GM18951 (cell line): ENCODE measurements around the gene RTN3.
"Not testable (repeated sequence)": the region's sequence is repeated elsewhere in the genome, so short reads cannot be mapped to it uniquely, and the experiment has no call there.

Source experiments
- POLR2A ChIP-seq: IDR thresholded peaks from 4 replicates; pipeline ENCODE4 v1.6.1; 2011; ENCODE audit warnings: mild to moderate bottlenecking; ENCODE audit not compliant: insufficient read length, insufficient read depth; ENCODE audit errors: extremely low read depth
- in situ Hi-C: fragments of 300-500 bp; cut with MboI; formaldehyde crosslinking; loops from one replicate; pipeline ENCODE4 v1.12.0; 2022; ENCODE audit warnings: low sequenced_read_pairs, mixed read lengths, inconsistent platforms; ENCODE audit not compliant: unreplicated experiment

The RTN3 gene

DNA sequence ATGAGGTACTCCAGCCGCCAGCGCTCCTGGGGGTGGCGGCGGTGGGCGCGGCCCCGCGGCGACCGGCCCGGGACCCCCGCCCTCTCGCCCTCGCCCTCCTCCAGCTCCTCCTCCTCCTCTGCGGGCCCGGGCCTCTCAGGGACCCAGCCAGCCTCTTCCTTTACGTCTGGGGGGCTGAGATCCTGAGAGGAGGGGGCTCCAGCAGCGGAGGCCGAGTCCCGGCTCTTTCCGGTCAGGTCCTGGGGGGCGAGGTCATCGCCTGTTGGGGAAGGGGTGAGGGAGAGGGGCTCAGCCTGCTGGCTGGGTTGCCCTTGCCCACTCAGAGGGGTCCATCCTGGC, 83.0 kb downstream of the RTN3 start:
- TF ChIP-seq POLR2A, result no peak
- in situ Hi-C loops, result no loop called here

DNA sequence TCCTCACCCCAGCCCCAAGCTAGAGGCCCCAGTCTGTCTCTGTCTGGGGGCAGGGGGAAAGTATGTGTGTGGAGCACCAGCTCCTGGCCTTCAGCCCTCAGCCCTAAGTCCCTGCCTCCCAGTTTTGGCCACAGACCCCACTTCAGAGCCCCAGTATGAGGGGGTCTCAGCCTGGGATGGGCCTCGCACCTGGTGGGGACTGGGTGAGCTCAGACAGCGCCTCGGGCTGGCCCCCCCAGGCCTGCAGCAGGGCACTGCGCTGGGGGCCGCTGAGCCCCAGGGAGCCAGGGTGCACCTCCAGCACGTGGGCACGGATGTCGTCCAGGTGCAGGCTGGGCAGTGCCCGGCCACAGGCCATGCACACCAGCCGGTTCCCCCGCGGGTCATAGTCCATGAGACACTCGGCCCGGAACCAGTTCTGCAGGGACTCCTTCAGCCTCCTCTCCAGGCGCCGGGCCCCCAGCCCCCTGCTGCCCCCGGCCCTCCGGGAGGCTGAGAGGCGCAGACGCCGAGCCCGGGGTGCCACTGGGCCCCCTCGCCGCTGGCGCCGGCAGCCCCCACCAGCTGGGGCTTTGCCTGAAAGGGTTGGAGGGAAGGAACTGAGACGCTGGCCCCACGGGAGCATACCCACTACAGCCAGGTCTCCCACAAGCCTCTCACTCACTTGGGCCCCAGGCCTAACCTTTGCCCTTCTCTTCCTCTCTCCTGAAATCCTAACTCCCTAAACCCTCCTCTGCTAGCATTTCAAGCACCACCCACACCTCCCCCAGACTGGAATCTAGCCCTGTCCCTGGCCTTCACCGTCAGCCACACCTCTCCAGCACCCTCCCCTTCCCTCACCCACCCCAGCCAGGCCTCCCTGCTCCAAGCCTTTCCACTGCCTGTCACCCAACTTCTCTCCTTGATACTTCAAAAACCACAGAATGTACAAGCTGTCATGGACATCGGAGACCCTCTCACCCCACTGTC, 83.7 kb downstream of the RTN3 start:
- TF ChIP-seq POLR2A, result no peak
- in situ Hi-C loops, result no loop called here

DNA sequence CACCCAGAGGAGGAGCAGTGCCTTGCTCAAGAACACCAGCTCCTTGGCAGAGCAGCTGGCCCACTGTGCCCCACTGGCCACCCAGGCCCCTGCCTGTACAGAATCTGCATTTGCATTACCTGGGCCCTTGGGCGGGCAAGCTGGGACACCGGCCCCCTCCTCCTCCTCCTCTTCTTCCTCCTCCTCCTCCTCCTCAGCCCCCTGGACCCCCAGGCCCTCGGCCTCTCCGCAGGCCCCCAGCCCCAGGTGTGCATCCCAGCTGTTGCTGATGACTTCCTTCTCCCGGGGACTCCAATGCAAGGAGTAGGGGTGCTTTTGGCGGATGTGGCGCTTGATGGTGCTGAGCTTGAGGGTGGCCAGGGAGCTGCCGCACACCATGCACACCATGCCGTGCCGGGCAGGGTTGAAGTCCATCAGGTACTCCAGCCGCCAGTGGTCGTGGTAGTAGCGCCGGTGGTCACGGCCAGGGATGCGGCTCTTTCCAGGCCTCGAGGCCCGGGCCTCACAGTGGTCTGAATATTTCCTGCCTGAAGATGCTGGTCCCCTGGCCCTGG, 84.5 kb downstream of the RTN3 start:
- TF ChIP-seq POLR2A, result no peak

DNA sequence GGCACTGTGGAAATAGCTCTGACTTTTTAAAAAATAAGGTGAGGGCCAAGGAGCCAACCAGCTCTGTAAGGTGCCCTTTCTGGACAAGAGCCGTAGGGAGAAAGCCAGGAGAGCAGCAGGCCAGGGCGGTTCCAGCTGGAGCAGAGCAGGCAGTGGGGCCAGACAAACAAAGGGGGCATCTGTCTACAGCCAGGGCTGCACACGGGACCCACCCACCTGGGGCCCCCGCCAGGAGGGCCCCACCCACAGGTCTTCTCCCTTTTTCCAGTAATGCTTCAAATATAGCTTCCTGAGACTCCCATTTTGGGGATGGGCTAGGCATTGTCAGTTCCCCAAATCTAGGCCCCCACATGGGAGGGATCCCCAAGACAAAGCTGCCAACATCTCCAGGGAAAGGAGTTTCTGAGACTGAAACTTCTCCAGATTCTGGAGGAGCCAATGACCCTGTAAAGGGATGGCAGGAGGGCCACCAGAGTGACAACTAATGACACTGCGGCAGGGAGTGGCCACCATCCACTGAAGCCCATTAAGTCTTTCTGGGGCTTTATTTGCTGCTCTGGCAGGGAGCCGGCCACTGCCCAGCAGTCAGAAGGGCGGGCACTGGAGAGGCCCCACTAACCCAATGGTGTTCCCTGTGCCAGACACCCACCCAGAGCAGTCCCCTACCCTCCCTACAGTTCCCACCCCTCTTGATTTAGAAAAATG, 85.4 kb downstream of the RTN3 start:
- TF ChIP-seq POLR2A, result no peak
- in situ Hi-C loops, result no loop called here

More for the DNA sequence above, 84.5 kb downstream of the RTN3 start:
- in situ Hi-C loops, result no loop called here

- in situ Hi-C loops, result no loop called here
- no peak for TF ChIP-seq POLR2A
Observed at GRCh38 chr11:63767267-63767564, 85.9 kb downstream of the RTN3 start.

GRCh38 chr11:63767565-63768236, 86.4 kb downstream of the RTN3 start:
- TF ChIP-seq POLR2A, result no peak
- in situ Hi-C loops, result no loop called here

- TF ChIP-seq POLR2A, result no peak
- in situ Hi-C loops, result no loop called here
Observed at GRCh38 chr11:63768237-63769041, 87.1 kb downstream of the RTN3 start, which contains the start of gene ZFTA. Gene ZFTA (minus strand): TSS chr11:63768775. CDS start chr11:63768622, 153 bp downstream.

- in situ Hi-C loops, result no loop called here
- TF ChIP-seq POLR2A, result peak; percentile 34
Observed at GRCh38 chr11:63769042-63769713, 87.9 kb downstream of the RTN3 start.

DNA sequence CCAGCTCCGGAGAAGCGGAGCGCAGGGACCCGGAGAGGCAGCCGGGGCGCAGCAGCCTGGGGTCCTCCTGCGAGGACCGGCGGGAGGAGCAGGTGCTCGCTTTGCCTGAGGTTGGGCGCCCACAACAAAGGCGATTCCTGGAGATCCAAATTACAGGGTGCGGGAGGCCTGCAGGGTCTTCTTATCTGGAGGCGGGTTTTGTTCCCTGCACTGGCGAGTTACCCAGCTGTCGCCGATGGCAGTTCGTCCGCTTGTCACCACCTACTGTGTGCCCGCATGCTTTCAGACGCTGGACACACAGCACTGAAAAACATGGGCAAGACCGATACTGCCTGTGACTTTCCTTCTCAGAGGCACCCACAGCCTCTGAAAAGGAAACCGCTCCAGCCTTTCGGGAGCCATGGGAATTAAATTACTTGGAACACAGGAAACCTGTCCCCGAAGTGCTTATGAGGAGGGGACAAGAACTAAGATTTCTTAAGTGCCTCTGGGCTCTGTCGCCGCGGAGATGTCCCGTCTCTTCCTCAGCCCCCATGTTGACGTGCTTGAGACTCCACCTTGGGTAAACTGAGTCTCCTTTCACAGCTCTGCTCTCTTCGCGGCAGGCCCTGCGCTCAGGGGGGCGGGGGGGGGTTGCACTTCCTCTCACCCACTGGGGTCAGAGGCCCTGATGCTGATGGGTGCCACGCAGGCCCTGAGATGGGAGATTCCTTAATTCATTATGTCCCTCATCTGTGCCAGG, 88.6 kb downstream of the RTN3 start:
- TF ChIP-seq POLR2A, result no peak
- in situ Hi-C loops, result no loop called here

DNA sequence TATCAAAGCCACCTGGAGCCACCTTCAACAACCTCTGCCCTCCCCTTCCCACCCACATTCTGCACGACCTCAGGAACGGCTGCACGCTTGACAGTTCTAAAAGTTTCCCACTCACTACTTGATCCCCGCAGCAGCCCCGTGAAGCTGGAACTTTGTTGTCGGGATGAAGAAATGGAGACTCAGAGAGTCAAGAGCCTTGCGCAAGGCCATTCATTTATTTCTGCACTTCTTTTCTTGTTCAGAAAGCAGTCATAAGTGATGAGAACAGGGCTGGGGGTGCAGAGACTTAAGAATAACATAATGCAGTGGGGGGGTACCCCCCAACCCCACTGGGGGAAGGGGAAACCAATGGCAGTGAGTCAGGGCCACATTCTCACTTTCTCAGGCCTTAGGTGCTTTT, 89.5 kb downstream of the RTN3 start:
- in situ Hi-C loops, result no loop called here
- no peak for TF ChIP-seq POLR2A

DNA sequence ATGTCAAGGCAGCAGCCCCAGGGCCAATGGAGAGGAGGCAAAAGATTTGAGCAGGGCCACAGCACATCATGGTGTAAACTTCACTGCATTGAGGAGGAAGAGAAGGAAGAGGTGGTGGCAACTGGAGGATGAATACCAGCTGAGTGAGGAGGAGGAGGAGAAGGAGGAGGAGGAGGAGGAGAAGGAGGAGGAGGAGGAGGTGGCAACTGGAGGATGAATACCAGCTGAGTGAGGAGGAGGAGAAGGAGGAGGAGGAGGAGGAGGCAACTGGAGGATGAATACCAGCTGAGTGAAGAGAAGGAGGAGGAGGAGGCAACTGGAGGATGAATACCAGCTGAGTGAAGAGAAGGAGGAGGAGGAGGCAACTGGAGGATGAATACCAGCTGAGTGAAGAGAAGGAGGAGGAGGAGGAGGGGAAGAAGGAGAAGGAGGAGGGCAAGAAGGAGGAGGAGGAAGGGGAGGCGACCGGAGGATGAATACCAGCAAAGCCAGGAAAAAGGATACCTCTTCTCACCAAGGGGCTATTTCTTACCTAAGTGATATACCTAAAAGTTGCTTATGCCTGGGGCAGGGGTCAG, 90.5 kb downstream of the RTN3 start:
- in situ Hi-C loops, result not testable (repeated sequence)
